Chondrocyte (in vitro differentiated cells): ENCODE data around the gene TNNI3K. TPM values are rescaled to one million over a fixed set of nuclear protein-coding genes. Genes with fewer than 3 reads are reported as not detected.

ENCODE experiments used
- DNase-seq: peaks from one replicate; pipeline ENCODE4 v3.0.0; 2021; ENCODE audit warnings: mixed read lengths, low spot score
- H3K27ac Mint-ChIP-seq: one replicate; pipeline ENCODE4 v1.8.0; 2021; ENCODE audit warnings: mild to moderate bottlenecking, moderate library complexity, mixed read lengths; ENCODE audit not compliant: unreplicated experiment
- H3K27me3 Mint-ChIP-seq: 2 replicates; pipeline ENCODE4 v1.8.0; 2021; ENCODE audit warnings: low read depth, mixed read lengths
- H3K36me3 Mint-ChIP-seq: 2 replicates; pipeline ENCODE4 v1.8.0; 2021; ENCODE audit warnings: low read depth, mixed read lengths
- H3K4me1 Mint-ChIP-seq: 2 replicates; pipeline ENCODE4 v1.8.0; 2021; ENCODE audit warnings: low read depth, mild to moderate bottlenecking, mixed read lengths
- H3K4me3 Mint-ChIP-seq: one replicate; pipeline ENCODE4 v1.8.0; 2021; ENCODE audit warnings: mild to moderate bottlenecking, moderate library complexity, mixed read lengths; ENCODE audit not compliant: unreplicated experiment
- H3K9me3 Mint-ChIP-seq: 2 replicates; pipeline ENCODE4 v1.8.0; 2021; ENCODE audit warnings: low read depth, mixed read lengths
- total RNA-seq: library from RNA; stranded (reverse); gene quantifications from 3 replicates; pipeline ENCODE4 v1.2.1, GENCODE V29; 2021
- TF ChIP-seq, protein P1 (sequence below): fragments of 200-600 bp; sonication (generic); IDR thresholded peaks from 2 replicates; pipeline ENCODE4 v1.5.0; 2021; ENCODE audit warnings: antibody characterized with exemption, mild to moderate bottlenecking, moderate library complexity

Gene TNNI3K
- total RNA-seq, 1 donor from 2014 or later, result not detected

DNA sequence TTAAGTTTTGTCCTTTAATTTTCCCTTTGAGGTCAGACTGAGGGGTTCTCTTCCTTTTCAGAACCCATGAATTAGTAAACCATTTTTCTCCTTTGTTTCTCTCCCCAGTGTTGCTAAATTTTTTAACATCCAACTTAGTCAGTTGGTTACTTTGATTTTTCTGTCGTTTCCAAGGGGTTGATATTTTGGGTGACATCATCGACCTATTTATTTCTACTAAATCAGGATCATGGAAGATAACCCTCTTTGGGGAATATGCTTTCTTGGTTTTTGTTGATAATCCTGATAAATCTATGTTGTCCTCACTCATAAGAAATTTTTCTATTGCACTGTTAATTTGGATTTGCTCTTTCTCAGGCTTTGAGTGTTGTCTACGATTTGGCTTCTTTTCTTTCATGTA is 236.3 kb downstream of the TNNI3K start:
- Mint-ChIP-seq H3K27ac (no peak overlapping the region), H3K36me3 (no peaks in the 10 kb centered on the region), H3K9me3 (no peaks in the 10 kb centered on the region), H3K4me1 (peaks cover 7% of the 10 kb centered on the region), H3K27me3 (peaks cover 42% of the 10 kb centered on the region), H3K4me3 (no peak overlapping the region)
- TF ChIP-seq, protein P1, sequence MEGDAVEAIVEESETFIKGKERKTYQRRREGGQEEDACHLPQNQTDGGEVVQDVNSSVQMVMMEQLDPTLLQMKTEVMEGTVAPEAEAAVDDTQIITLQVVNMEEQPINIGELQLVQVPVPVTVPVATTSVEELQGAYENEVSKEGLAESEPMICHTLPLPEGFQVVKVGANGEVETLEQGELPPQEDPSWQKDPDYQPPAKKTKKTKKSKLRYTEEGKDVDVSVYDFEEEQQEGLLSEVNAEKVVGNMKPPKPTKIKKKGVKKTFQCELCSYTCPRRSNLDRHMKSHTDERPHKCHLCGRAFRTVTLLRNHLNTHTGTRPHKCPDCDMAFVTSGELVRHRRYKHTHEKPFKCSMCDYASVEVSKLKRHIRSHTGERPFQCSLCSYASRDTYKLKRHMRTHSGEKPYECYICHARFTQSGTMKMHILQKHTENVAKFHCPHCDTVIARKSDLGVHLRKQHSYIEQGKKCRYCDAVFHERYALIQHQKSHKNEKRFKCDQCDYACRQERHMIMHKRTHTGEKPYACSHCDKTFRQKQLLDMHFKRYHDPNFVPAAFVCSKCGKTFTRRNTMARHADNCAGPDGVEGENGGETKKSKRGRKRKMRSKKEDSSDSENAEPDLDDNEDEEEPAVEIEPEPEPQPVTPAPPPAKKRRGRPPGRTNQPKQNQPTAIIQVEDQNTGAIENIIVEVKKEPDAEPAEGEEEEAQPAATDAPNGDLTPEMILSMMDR, result no peak
- no peak for DNase-seq

DNA sequence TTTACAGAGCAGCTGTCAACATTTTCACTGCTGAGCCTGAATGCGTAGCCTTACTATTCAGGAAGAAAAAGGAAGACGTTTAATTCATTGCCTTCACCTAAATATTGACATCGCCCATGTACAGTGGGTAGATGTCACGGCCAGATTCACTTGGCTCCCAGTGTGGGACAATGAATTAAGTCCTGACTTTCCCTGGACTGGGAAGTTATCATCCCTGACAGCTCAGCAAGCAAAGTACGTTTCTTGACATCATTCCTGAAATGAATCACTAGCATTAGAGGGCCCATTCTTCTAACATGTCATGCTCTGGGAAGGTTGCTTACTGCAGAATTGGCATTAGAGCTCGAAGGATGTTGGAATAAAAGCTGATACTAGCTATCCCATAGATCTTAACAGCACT is 239.4 kb downstream of the TNNI3K start:
- Mint-ChIP-seq H3K27ac (no peak overlapping the region), H3K4me1 (peaks cover 7% of the 10 kb centered on the region), H3K27me3 (peaks cover 34% of the 10 kb centered on the region), H3K36me3 (no peaks in the 10 kb centered on the region), H3K4me3 (no peak overlapping the region), H3K9me3 (no peaks in the 10 kb centered on the region)
- no peak for DNase-seq
- TF ChIP-seq, protein P1, result no peak

DNA sequence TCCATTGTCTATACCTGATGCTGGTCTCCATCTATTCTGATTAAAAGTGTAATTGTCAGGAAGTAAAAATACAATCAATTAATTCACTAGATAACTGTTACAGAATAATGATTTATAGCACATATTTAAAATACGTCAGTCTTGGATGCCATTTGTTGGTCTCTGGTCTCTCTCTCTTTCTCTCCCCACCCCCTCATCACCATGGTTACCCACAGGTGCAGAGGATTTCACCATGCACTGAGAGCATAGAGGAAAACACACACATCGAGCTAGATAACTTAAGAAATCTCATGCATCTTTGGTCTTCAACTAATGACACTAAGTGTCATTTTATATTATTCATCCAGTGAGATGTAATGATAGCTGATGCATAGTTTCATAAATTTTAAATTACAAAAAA is 243.8 kb downstream of the TNNI3K start:
- H3K4me3 Mint-ChIP-seq, result no peak overlapping the region

DNA sequence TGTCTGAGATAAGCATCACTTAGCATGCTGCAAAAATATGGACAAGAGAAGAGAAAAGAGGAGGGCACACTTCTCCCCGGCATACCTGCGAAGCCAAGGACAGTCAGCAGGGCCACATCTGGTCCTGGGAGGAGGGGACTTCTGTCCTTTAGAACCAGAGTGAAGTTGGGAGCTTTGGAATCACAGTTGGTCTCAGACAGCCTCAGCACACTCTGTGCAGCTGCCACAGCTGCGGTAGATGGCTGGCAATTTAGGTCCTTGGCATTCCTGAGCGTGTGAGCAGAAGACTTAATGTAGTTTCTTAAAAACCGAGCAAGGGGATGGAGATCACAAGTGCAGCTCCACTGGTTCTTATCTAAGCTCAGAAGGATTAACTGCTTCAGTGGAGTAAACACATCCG is 244.9 kb downstream of the TNNI3K start:
- H3K27me3 Mint-ChIP-seq, result peaks cover 28% of the 10 kb centered on the region
- TF ChIP-seq, protein P1, result no peak
- DNase-seq, result no peak
- no peaks in the 10 kb centered on the region for H3K36me3 Mint-ChIP-seq
- no peaks in the 10 kb centered on the region for H3K9me3 Mint-ChIP-seq
- H3K27ac Mint-ChIP-seq, result no peak overlapping the region
- no peaks in the 10 kb centered on the region for H3K4me1 Mint-ChIP-seq
- no peak overlapping the region for H3K4me3 Mint-ChIP-seq

More for the DNA sequence above, 243.8 kb downstream of the TNNI3K start:
- TF ChIP-seq, protein P1, result no peak
- Mint-ChIP-seq H3K9me3 (no peaks in the 10 kb centered on the region), H3K4me1 (no peaks in the 10 kb centered on the region), H3K27me3 (peaks cover 21% of the 10 kb centered on the region), H3K36me3 (no peaks in the 10 kb centered on the region), H3K27ac (no peak overlapping the region)
- DNase-seq, result no peak

DNA sequence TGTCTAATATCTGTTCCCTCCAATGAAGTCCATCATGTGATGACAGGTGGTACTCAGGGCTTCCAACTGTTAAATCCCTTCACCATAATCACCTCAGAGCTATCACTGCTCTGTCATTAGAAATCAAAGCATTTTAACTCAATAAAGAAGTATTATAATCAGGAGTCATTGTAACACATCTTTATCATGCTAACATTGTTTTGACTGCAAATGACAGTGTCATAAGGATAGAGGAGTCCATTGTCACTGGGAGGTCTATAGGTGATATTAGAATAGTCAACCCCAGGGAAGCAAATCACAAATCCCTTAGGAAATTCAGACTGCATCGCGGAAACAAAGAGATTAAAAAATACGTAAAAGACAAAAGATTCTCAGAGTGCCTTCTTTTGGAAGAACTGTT is 246.4 kb downstream of the TNNI3K start:
- TF ChIP-seq, protein P1, result no peak
- H3K27ac Mint-ChIP-seq, result no peak overlapping the region
- no peaks in the 10 kb centered on the region for H3K36me3 Mint-ChIP-seq
- H3K4me3 Mint-ChIP-seq, result no peak overlapping the region
- no peaks in the 10 kb centered on the region for H3K9me3 Mint-ChIP-seq
- H3K27me3 Mint-ChIP-seq, result peaks cover 22% of the 10 kb centered on the region
- no peaks in the 10 kb centered on the region for H3K4me1 Mint-ChIP-seq
- DNase-seq, result no peak
